Measurements from ENCODE around the gene PAXIP1.

DNA sequence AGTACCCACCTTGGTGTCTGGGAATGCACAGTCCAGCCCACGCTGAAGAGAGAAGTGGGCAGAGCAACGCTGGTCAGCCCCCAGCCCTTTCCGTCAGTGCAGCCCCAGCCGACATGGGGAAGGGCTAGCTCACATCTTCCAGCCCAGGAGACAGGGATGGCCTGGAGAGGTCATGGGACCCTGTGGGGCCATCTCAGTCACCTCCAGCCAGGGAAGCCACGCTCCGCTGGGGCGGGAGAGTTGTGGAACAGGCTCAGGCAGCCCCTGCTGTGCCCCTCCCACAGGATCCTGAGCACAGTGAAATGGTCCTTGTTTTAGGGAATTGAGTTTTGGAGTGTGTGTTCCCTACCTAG is 85.1 kb downstream of the PAXIP1 start:
- TF ChIP-seq FOXA1 (IDR thresholded peaks at IDR 0.05) (no peak), SUZ12 (IDR thresholded peaks at IDR 0.05) (no peak), ZNF384 (IDR thresholded peaks at IDR 0.05) (no peak), SP1 (IDR thresholded peaks at IDR 0.05) (no peak), FOXK2 (IDR thresholded peaks at IDR 0.05) (no peak), FOXM1 (IDR thresholded peaks at IDR 0.05; ENCODE audit: borderline replicate concordance) (no peak), ARNT (IDR thresholded peaks at IDR 0.05) (no peak), TARDBP (IDR thresholded peaks at IDR 0.05) (no peak), BHLHE40 (IDR thresholded peaks at IDR 0.05; ENCODE audit: borderline replicate concordance) (no peak)
- TF ChIP-seq, protein P1, sequence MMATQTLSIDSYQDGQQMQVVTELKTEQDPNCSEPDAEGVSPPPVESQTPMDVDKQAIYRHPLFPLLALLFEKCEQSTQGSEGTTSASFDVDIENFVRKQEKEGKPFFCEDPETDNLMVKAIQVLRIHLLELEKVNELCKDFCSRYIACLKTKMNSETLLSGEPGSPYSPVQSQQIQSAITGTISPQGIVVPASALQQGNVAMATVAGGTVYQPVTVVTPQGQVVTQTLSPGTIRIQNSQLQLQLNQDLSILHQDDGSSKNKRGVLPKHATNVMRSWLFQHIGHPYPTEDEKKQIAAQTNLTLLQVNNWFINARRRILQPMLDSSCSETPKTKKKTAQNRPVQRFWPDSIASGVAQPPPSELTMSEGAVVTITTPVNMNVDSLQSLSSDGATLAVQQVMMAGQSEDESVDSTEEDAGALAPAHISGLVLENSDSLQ (IDR thresholded peaks at IDR 0.05), result no peak
